ENCODE data around the gene ACR.

ACR gene

DNA sequence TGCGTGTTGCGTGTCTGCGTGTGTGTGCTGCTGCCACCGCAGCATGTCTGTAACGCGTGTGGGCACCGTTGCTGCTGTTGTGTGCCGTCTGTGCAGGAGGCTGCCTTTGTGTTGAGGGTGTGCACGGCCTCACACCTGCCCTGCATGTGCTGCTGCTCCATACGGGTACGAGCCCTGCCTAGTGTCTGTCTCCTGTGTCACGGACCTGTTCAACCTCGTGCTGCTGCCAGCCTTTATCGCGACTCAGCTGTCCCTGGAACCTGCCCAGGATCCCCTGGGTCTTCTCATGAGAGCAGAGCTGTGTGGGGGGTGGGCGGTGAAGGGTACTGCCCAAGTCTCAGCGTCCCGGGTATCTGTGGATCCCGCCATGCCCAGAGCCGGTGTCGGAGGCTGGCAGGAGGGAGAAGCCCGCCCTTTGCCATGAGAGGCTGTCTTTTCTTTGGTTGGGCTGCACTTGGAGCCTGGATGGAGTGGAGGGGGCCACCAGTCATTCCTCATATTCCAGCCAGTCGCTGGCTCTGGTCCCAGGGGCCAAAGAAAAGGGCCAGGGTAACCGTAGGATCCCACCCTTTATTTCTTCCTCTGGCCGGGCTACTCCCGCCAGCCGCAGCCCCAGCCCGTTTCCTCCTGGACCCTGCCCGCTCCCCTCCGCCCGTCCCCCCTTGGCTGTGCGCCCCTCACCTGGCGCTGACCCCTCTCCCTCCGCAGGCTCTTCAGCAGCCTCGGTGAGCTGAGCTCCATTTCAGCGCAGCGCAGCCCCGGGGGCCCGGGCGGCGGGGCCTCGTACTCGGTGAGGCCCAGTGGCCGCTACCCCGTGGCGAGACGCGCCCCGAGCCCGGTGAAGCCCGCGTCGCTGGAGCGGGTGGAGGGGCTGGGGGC, 7.8 kb upstream of the ACR start:
- no peak for DNase-seq (ENCODE audit: low read depth)
- TF ChIP-seq POLR2A (IDR thresholded peaks at IDR 0.05; ENCODE audit: extremely low read depth, insufficient read length) (no peak), MYC (IDR thresholded peaks at IDR 0.05; ENCODE audit: low read depth, low read length) (no peak)
- TF ChIP-seq, protein P1, sequence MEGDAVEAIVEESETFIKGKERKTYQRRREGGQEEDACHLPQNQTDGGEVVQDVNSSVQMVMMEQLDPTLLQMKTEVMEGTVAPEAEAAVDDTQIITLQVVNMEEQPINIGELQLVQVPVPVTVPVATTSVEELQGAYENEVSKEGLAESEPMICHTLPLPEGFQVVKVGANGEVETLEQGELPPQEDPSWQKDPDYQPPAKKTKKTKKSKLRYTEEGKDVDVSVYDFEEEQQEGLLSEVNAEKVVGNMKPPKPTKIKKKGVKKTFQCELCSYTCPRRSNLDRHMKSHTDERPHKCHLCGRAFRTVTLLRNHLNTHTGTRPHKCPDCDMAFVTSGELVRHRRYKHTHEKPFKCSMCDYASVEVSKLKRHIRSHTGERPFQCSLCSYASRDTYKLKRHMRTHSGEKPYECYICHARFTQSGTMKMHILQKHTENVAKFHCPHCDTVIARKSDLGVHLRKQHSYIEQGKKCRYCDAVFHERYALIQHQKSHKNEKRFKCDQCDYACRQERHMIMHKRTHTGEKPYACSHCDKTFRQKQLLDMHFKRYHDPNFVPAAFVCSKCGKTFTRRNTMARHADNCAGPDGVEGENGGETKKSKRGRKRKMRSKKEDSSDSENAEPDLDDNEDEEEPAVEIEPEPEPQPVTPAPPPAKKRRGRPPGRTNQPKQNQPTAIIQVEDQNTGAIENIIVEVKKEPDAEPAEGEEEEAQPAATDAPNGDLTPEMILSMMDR (IDR thresholded peaks at IDR 0.05; ENCODE audit: low read depth, low read length) = no peak
- TF ChIP-seq, protein P2, sequence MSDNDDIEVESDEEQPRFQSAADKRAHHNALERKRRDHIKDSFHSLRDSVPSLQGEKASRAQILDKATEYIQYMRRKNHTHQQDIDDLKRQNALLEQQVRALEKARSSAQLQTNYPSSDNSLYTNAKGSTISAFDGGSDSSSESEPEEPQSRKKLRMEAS (IDR thresholded peaks at IDR 0.05; ENCODE audit: low read depth, low read length) = no peak
- no peak overlapping the region for H3K4me3 ChIP-seq (ENCODE audit: low read depth, low read length)

DNA sequence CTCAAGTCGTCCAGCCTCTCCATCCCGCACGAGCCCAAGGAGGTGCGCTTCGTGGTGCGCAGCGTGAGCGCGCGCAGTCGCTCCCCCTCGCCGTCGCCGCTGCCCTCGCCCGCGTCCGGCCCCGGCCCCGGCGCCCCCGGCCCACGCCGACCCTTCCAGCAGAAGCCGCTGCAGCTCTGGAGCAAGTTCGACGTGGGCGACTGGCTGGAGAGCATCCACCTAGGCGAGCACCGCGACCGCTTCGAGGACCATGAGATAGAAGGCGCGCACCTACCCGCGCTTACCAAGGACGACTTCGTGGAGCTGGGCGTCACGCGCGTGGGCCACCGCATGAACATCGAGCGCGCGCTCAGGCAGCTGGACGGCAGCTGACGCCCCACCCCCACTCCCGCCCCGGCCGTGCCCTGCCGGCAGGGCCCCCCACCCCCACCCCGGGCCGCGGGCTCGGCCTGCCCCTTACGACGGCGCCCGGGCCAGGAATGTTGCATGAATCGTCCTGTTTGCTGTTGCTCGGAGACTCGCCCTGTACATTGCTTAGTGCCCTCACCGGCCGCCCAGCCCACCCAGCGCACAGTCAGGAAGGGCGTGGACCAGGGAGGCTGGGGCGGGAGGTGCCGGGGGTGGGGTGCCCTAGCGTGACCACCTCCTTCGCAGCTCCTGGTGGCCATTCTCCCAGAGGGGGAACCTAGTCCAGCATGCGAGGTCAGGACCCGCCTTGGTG, 6.9 kb upstream of the ACR start:
- TF ChIP-seq, protein P2 (IDR thresholded peaks at IDR 0.05; ENCODE audit: low read depth, low read length) = no peak
- TF ChIP-seq MYC (IDR thresholded peaks at IDR 0.05; ENCODE audit: low read depth, low read length) (no peak), POLR2A (IDR thresholded peaks at IDR 0.05; ENCODE audit: extremely low read depth, insufficient read length) (no peak)
- TF ChIP-seq, protein P1 (IDR thresholded peaks at IDR 0.05; ENCODE audit: low read depth, low read length) = no peak
- DNase-seq (ENCODE audit: low read depth) = no peak
- H3K4me3 ChIP-seq (ENCODE audit: low read depth, low read length) = no peak overlapping the region

DNA sequence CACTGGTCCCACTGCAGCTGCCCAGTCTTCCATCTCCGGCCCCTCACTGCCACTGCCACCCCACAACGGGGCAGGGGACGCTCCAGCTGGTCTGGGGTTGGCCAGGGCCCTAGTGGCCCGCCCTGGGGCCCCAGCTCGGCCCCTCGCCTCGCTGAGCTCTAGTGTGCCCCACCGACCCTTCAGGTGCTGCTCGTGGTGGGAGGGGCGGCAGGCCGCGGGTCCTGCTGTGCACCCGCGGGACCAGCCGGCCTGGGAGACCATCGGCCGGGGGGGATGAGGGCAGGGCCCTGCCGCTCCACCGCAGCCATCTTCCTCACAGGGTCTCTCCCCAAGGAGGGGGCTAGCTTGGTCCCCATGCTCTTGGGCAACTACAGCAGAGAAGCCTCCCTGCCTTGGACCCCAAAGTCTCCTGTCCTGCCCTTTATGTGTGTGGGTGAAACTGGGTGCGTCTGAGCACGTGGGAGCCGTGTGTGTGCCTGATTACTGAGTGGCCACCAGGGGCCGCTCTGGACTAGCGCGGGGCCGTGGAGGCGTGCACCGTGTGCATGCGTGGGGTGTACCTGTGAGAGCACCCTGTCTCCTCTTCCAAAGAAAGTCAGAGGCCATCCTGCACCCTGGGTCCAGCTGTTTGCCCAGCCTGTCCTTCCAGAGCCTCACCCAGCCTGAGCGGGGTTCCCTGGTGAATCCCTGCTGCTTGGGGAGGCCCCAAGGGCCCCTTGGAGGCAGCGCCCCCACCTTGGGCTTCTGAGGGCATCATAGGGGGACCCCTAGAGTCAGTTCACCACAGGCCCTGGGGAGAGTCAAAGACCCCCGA, 6.0 kb upstream of the ACR start:
- TF ChIP-seq MYC (IDR thresholded peaks at IDR 0.05; ENCODE audit: low read depth, low read length) (peak; percentile 92), POLR2A (IDR thresholded peaks at IDR 0.05; ENCODE audit: extremely low read depth, insufficient read length) (no peak)
- TF ChIP-seq, protein P2 (IDR thresholded peaks at IDR 0.05; ENCODE audit: low read depth, low read length) = peak; percentile 93
- TF ChIP-seq, protein P1 (IDR thresholded peaks at IDR 0.05; ENCODE audit: low read depth, low read length) = peak; percentile 72
- DNase-seq (ENCODE audit: low read depth) = peak; percentile 71
- H3K4me3 ChIP-seq (ENCODE audit: low read depth, low read length) = no peak overlapping the region

DNA sequence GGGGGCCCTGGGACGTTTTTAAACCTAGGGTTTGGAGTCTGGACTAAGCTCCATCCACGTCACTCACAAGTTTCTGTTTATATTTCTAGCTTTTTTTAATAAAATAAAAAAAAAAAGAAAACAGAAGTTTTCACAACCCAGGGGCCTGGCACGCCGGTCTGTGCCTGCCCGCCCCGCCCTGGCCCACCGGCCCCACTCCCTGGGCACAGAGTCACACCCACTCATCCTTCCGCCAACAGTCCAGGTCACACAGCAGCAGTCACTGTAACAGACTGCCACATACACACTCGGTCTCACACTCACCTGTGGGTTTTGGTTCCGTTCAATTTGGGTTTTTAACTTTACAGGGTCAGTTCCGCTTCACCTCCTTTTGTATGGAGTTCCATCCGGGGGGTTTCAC, 5.3 kb upstream of the ACR start:
- no peak overlapping the region for H3K4me3 ChIP-seq (ENCODE audit: low read depth, low read length)
- TF ChIP-seq POLR2A (IDR thresholded peaks at IDR 0.05; ENCODE audit: extremely low read depth, insufficient read length) = no peak
- TF ChIP-seq, protein P1 (IDR thresholded peaks at IDR 0.05; ENCODE audit: low read depth, low read length) = no peak
- no peak for DNase-seq (ENCODE audit: low read depth)

DNA sequence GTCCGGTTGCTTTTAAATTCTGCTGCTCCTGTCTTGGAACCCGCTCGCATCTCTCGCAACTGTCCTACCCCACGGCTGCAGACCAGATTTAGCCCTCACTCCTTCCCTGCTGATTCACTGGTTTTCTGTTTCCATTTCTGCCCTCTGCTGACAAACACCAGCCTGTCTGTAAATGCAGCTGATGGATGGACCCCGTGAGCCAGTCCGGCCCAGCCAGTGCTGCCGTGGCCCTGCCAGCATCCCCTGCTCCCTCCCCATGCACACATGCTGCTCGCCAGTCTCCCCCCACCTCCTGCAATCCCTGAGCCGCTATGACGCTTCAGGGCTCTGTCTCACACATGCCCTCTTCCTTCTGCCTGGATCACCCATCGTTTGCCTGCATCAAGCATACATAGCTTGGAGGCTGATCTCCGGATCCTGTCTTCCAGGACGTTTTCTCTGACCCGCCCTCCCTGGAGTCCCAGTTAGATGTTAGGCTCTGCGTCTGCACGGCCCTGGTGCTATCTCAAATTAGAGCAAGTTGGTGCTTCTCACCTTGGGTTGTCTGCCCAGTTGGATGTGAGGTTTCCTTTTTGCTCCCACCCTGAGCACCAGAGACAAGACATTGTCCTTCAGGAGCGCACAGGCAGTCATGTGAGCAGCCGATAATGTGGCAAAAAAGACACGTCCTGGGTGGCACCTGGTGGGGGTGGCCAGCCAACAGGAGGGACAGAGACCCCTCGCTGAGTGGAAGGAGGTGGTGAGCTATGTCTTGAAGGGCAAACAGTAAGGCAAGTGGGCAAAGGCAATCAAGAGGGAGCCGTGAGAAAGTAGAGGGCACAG, 4.3 kb upstream of the ACR start:
- no peak overlapping the region for H3K4me3 ChIP-seq (ENCODE audit: low read depth, low read length)
- no peak for DNase-seq (ENCODE audit: low read depth)
- TF ChIP-seq, protein P1 (IDR thresholded peaks at IDR 0.05; ENCODE audit: low read depth, low read length) = no peak
- TF ChIP-seq, protein P2 (IDR thresholded peaks at IDR 0.05; ENCODE audit: low read depth, low read length) = no peak
- TF ChIP-seq POLR2A (IDR thresholded peaks at IDR 0.05; ENCODE audit: extremely low read depth, insufficient read length) = no peak
- TF ChIP-seq MYC (IDR thresholded peaks at IDR 0.05; ENCODE audit: low read depth, low read length) = no peak

Data from NB4 (cell line).